B cell (primary cell): Measurements from ENCODE around the gene NCEH1. TPM values are rescaled to one million over a fixed set of nuclear protein-coding genes. Genes with fewer than 3 reads are reported as not detected.

Experiments
- ATAC-seq: fragments of 200-7000 bp; cut with Tn5 transposase; one replicate; pipeline ENCODE4 v1.10.0; 2021; ENCODE audit warnings: low read depth, mild to moderate bottlenecking, moderate number of reproducible peaks, moderate library complexity
- CTCF ChIA-PET: fragments of 350-600 bp; sonication (Branson Sonifier 250); formaldehyde crosslinking; loops from one replicate; lab custom pipeline; 2021; ENCODE audit warnings: antibody characterized with exemption, inconsistent platforms; lab: Charles Lee
- POLR2A ChIA-PET: fragments of 350-600 bp; sonication (Branson Sonifier 250); formaldehyde crosslinking; loops from one replicate; lab custom pipeline; 2021; ENCODE audit warnings: antibody characterized with exemption; lab: Charles Lee
- DNase-seq: peaks from one replicate; pipeline ENCODE4 v3.0.0; 2013
- H2AFZ ChIP-seq: 2 replicates; pipeline ENCODE4 v1.6.1; 2012; ENCODE audit warnings: mild to moderate bottlenecking, low read depth, low read length; ENCODE audit not compliant: insufficient read depth, poor library complexity, severe bottlenecking
- H3K27ac ChIP-seq, 2 donors: 1 replicate in 1 of 2; 2 replicates in 1 of 2; pipeline ENCODE4 v1.5.1; 2012 to 2013; ENCODE audit warnings: low read length in 2 of 2, mild to moderate bottlenecking in 2 of 2, moderate library complexity in 1 of 2
- H3K27me3 ChIP-seq, 4 experiments: fragments of 200-600 bp in 1 of 4; sonication (generic) in 1 of 4; replicated peaks in 1 of 4; 1 replicate in 2 of 4; 2 replicates in 2 of 4; pipeline versions ENCODE4 v1.6.1 to v1.7.0; 2013 to 2016; ENCODE audit warnings: low read length in 3 of 4, mild to moderate bottlenecking in 2 of 4, mixed read lengths in 1 of 4, moderate library complexity in 1 of 4; ENCODE audit not compliant: insufficient read depth in 4 of 4, control insufficient read depth in 3 of 4; ENCODE audit errors: control extremely low read depth in 1 of 4
- H3K36me3 ChIP-seq, 2 experiments: replicated peaks in 1 of 2; 1 replicate in 1 of 2; 2 replicates in 1 of 2; pipeline versions ENCODE4 v1.6.1 to v1.7.1; 2013; ENCODE audit warnings: low read length in 1 of 2; ENCODE audit not compliant: insufficient read depth in 2 of 2, control insufficient read depth in 1 of 2; ENCODE audit errors: control extremely low read depth in 1 of 2, extremely low read depth in 1 of 2
- H3K4me1 ChIP-seq, 2 donors: fragments of 200-600 bp in 1 of 2; sonication (generic) in 1 of 2; 1 replicate in 1 of 2; 2 replicates in 1 of 2; pipeline versions ENCODE4 v1.5.1 to v1.6.1; 2013 to 2017; ENCODE audit warnings: low read length in 2 of 2; ENCODE audit not compliant: control insufficient read depth in 2 of 2, insufficient read depth in 2 of 2
- H3K4me2 ChIP-seq: replicated peaks from 2 replicates; pipeline ENCODE3; 2012; ENCODE audit warnings: mild to moderate bottlenecking, low read depth, low read length; ENCODE audit not compliant: poor library complexity, severe bottlenecking
- H3K4me3 ChIP-seq, 5 experiments: fragments of 200-600 bp in 1 of 5; sonication (generic) in 1 of 5; 1 replicate in 3 of 5; 2 replicates in 2 of 5; pipeline versions ENCODE4 v1.5.1 to v1.7.0; 2011 to 2016; ENCODE audit warnings: low read length in 4 of 5, mild to moderate bottlenecking in 4 of 5, low read depth in 2 of 5, control low read depth in 1 of 5, moderate library complexity in 1 of 5; ENCODE audit not compliant: insufficient read depth in 1 of 5; ENCODE audit errors: control extremely low read depth in 1 of 5, extremely low read depth in 1 of 5
- H3K79me2 ChIP-seq: fragments of 200-600 bp; sonication (generic); one replicate; pipeline ENCODE4 v1.6.0; 2016; ENCODE audit warnings: low read length; ENCODE audit not compliant: control insufficient read depth, insufficient read depth
- H3K9ac ChIP-seq: fragments of 200-600 bp; sonication (generic); 2 replicates; pipeline ENCODE4 v1.6.1; 2017; ENCODE audit warnings: mild to moderate bottlenecking, low read length, moderate library complexity
- H3K9me3 ChIP-seq, 3 donors: one replicate each; pipeline versions ENCODE4 v1.6.1 to v1.7.1; 2013; ENCODE audit warnings: low read length in 2 of 3; ENCODE audit not compliant: control insufficient read depth in 2 of 3, insufficient read depth in 1 of 3; ENCODE audit errors: control extremely low read depth in 1 of 3
- H4K20me1 ChIP-seq: 2 replicates; pipeline ENCODE4 v1.6.0; 2012; ENCODE audit warnings: mild to moderate bottlenecking, low read length; ENCODE audit not compliant: insufficient read depth, control insufficient read depth, poor library complexity, severe bottlenecking
- H3K27ac Mint-ChIP-seq: one replicate; pipeline ENCODE4 v1.8.0; 2021; ENCODE audit warnings: mixed read lengths
- H3K27me3 Mint-ChIP-seq: one replicate; pipeline ENCODE4 v1.8.0; 2021; ENCODE audit warnings: mixed read lengths
- H3K4me1 Mint-ChIP-seq: one replicate; pipeline ENCODE4 v1.8.0; 2021; ENCODE audit warnings: mixed read lengths
- H3K4me3 Mint-ChIP-seq: one replicate; pipeline ENCODE4 v1.8.0; 2021; ENCODE audit warnings: mixed read lengths
- H3K9me3 Mint-ChIP-seq: one replicate; pipeline ENCODE4 v1.8.0; 2022; ENCODE audit warnings: mixed read lengths; ENCODE audit not compliant: insufficient read depth
- CTCF ChIP-seq: fragments of 200-600 bp; IDR thresholded peaks from one replicate; pipeline ENCODE4 v1.8.0; 2022; ENCODE audit warnings: antibody characterized with exemption, mild to moderate bottlenecking
- EZH2 ChIP-seq: IDR thresholded peaks from 2 replicates; pipeline ENCODE4 v1.6.1; 2012; ENCODE audit warnings: borderline replicate concordance, low read depth, mild to moderate bottlenecking, moderate library complexity, low read length; ENCODE audit not compliant: insufficient read depth, poor library complexity, severe bottlenecking
- WGBS: methylation state at CpG from one replicate; pipeline ENCODE4 v1.1.5; 2013; ENCODE audit warnings: missing lambda C conversion rate; ENCODE audit not compliant: insufficient coverage; 5-methylcytosine and 5-hydroxymethylcytosine counted together
- intact Hi-C: fragments of 100-400 bp; cut with micrococcal nuclease; formaldehyde crosslinking; loops from one replicate; pipeline ENCODE4 v1.10.0; 2022
- polyA plus RNA-seq: library from polyadenylated mRNA; depleted of rRNA; stranded (reverse); fragments of >200 nt; gene quantifications from 2 replicates; pipeline ENCODE4 v1.2.3, GENCODE V29; 2012
- total RNA-seq, 2 donors: library from RNA; stranded (reverse); fragments of 120-200 nt in 1 of 2; gene quantifications; 1 replicate in 1 of 2; 2 replicates in 1 of 2; pipeline versions ENCODE4 v1.2.3 to v1.2.4, GENCODE V29; 2013 to 2022

The NCEH1 gene
- total and polyA plus RNA-seq, 2 donors (not counting 1 experiment from before 2014, with no cell fraction given): 3.4 to 8.6 TPM

GRCh38 chr3:172607305-172608121 is 103.4 kb downstream of the NCEH1 start:
- Histone ChIP-seq H4K20me1 (no peaks in the 10 kb centered on the region), H2AFZ (no peak overlapping the region), H3K4me1 (no peaks in the 10 kb centered on the region), H3K9me3 (peaks cover 0 to 3% (median 0%) of the 10 kb centered on the region in 3 donors), H3K27me3 (no peaks in the 10 kb centered on the region), H3K79me2 (no peaks in the 10 kb centered on the region), H3K9ac (no peak overlapping the region), H3K4me2 (no peak overlapping the region), H3K4me3 (no peak overlapping the region), H3K27ac (no peak overlapping the region), H3K36me3 (no peaks in the 10 kb centered on the region)
- H3K27me3 Mint-ChIP-seq: no peaks in the 10 kb centered on the region
- POLR2A ChIA-PET: no interaction called here
- H3K4me3 Mint-ChIP-seq: no peak overlapping the region
- intact Hi-C loops: no loop called here
- DNase-seq (no peak), ATAC-seq (no peak)
- H3K4me1 Mint-ChIP-seq: no peaks in the 10 kb centered on the region
- 100% methylated on average over 1 of the region's 2 CpGs for WGBS
- TF ChIP-seq EZH2: no peak
- no peak for TF ChIP-seq CTCF
- H3K27ac Mint-ChIP-seq: no peak overlapping the region
- CTCF ChIA-PET: interaction anchor here (0.6 to 4.0 kb wide), 5 partner anchors 11 to 400 kb away, joined by 3 to 24 read pairs (median 5); no protein-coding TSS in a partner anchor
- H3K9me3 Mint-ChIP-seq: no peaks in the 10 kb centered on the region

GRCh38 chr3:172606021-172606420 is 104.8 kb downstream of the NCEH1 start:
- Histone ChIP-seq H4K20me1 (no peaks in the 10 kb centered on the region), H2AFZ (no peak overlapping the region), H3K79me2 (no peaks in the 10 kb centered on the region), H3K4me3 (no peak overlapping the region), H3K4me1 (no peaks in the 10 kb centered on the region), H3K4me2 (no peak overlapping the region), H3K9me3 (no peaks in the 10 kb centered on the region), H3K9ac (no peak overlapping the region), H3K27ac (no peak overlapping the region), H3K27me3 (no peaks in the 10 kb centered on the region), H3K36me3 (no peaks in the 10 kb centered on the region)
- Mint-ChIP-seq H3K27ac (no peak overlapping the region), H3K4me1 (no peaks in the 10 kb centered on the region), H3K9me3 (no peaks in the 10 kb centered on the region), H3K4me3 (no peak overlapping the region), H3K27me3 (peaks cover 2% of the 10 kb centered on the region)
- ChIA-PET CTCF (interaction anchor here (4.0 kb wide), 1 partner anchor 10 kb away, joined by 24 read pairs; no protein-coding TSS in a partner anchor), POLR2A (no interaction called here)
- no peak for TF ChIP-seq EZH2
- TF ChIP-seq CTCF: no peak
- no peak for DNase-seq
- WGBS: 91% methylated on average over 4 of the region's 5 CpGs
- ATAC-seq: no peak
- intact Hi-C loops: no loop called here
